ENCODE measurements around the gene PMF1.

DNA sequence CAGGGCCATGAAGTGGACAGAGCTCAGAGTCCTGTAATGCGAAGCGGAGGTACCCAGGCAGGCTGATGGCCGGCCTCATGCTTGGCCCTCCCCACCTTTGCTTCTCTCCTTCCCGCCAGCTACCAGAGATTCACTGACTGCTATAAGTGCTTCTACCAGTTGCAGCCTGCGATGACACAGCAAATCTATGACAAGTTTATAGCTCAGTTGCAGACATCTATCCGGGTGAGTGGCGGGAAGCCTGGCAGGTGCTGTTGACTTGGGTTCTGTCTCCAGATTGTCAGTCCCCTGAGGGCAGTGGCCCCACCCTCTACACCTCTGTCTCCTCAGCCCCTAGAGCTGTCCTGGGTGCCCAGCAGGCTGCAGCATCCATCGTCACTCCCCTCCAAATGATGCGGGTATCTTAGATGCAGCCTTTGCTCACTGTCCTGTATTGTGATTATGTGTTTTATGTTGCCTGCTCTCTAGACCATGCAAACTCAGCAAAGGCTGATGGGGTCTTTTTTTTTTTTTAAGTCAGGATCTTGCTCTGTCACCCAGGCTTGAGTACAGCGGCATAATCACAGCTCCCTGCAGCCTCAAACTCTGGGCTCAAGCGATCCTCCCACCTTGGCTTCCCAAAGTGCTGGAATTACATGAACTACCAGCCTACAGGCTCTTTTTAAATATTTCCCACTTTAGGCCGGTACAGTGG, 19.5 kb downstream of the PMF1 start:
- TF ChIP-seq EP300 (IDR thresholded peaks at IDR 0.05) (no peak), RAD21 (conservative IDR thresholded peaks at IDR 0.05 in 1 of 2, IDR thresholded peaks at IDR 0.05 in 1 of 2) (no peak), MAZ (IDR thresholded peaks at IDR 0.05; ENCODE audit: borderline replicate concordance, low read depth, low read length) (no peak), SMC3 (IDR thresholded peaks at IDR 0.05) (no peak), RNF2 (IDR thresholded peaks at IDR 0.05; ENCODE audit: borderline replicate concordance, low read depth) (no peak), JUN (IDR thresholded peaks at IDR 0.05) (no peak)
- TF ChIP-seq, protein P1, sequence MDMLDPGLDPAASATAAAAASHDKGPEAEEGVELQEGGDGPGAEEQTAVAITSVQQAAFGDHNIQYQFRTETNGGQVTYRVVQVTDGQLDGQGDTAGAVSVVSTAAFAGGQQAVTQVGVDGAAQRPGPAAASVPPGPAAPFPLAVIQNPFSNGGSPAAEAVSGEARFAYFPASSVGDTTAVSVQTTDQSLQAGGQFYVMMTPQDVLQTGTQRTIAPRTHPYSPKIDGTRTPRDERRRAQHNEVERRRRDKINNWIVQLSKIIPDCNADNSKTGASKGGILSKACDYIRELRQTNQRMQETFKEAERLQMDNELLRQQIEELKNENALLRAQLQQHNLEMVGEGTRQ (IDR thresholded peaks at IDR 0.05): no peak
- TF ChIP-seq, protein P2, sequence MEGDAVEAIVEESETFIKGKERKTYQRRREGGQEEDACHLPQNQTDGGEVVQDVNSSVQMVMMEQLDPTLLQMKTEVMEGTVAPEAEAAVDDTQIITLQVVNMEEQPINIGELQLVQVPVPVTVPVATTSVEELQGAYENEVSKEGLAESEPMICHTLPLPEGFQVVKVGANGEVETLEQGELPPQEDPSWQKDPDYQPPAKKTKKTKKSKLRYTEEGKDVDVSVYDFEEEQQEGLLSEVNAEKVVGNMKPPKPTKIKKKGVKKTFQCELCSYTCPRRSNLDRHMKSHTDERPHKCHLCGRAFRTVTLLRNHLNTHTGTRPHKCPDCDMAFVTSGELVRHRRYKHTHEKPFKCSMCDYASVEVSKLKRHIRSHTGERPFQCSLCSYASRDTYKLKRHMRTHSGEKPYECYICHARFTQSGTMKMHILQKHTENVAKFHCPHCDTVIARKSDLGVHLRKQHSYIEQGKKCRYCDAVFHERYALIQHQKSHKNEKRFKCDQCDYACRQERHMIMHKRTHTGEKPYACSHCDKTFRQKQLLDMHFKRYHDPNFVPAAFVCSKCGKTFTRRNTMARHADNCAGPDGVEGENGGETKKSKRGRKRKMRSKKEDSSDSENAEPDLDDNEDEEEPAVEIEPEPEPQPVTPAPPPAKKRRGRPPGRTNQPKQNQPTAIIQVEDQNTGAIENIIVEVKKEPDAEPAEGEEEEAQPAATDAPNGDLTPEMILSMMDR (IDR thresholded peaks at IDR 0.05): no peak
- TF ChIP-seq, protein P3, sequence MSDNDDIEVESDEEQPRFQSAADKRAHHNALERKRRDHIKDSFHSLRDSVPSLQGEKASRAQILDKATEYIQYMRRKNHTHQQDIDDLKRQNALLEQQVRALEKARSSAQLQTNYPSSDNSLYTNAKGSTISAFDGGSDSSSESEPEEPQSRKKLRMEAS (IDR thresholded peaks at IDR 0.05): no peak

Measured in A549 (cell line).